NCI-H2171 (cell line): ENCODE data around the gene SPINK14.

Source experiments
- DNase-seq: peaks from one replicate; lab custom pipeline; 2025; lab: John Stamatoyannopoulos, UW

Gene SPINK14

DNA sequence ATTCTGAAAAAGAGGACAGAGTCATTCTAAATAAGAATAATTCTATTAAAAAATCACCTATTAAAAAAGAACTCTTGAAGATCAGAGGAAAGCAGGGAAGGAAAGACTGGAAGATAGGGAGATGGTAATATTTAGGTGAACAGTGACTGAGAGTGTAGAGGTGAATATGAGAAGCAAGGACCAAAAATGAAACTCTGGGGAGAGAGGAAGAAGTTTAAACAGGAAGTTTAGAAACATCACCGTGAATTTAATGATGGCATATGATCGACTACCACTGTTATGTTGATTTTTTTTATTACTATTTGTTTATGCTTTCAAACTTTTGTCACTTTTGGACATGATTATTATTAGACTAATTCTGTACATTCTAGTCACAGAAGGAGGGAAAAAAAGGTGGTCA is 32.8 kb downstream of the SPINK14 start:
- DNase-seq: no peak

GRCh38 chr5:148202531-148203203 is 34.3 kb downstream of the SPINK14 start, which contains the start of gene SPINK6:
Gene SPINK6 (plus strand): TSS chr5:148203042. CDS start chr5:148203097, 55 bp downstream.
- no peak for DNase-seq

DNA sequence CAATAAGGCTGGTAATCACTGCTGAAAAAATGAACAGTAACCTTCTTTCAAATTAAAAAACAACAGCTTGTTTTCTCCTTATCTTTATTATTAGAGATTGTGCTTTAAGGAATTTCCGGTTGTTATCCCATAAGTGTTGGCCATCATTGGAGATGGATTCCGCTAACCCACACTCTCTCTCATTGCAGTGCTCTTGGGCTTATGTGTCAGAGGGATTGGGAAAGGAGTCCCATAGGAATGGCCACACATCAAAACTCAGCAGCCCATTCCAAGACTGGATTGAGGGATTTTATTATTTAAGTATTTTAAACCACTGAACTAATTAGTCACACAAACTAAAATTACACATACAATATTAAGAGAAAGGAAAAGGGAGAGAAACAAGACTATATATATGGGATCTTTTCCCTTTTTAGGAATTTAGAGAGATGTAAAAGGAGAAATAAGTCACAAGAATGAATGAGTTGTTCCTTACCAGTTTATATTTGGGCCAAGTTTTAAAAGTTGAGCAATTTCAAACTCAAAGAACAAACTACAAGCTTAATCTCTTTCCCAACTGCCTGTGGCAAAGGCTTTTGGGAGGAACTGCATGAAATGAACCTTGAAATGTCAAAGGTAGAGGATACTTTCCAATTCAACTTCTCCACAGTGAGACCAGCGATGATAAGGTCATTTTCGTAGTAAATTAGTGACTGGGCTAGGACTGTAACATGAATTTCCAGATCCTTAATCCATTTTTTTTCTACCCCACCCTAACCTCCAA is 36.9 kb downstream of the SPINK14 start:
- DNase-seq: no peak

- DNase-seq: no peak
Measured at GRCh38 chr5:148205865-148206264, 37.5 kb downstream of the SPINK14 start.

GRCh38 chr5:148206620-148207019 is 38.3 kb downstream of the SPINK14 start:
- DNase-seq: no peak

DNA sequence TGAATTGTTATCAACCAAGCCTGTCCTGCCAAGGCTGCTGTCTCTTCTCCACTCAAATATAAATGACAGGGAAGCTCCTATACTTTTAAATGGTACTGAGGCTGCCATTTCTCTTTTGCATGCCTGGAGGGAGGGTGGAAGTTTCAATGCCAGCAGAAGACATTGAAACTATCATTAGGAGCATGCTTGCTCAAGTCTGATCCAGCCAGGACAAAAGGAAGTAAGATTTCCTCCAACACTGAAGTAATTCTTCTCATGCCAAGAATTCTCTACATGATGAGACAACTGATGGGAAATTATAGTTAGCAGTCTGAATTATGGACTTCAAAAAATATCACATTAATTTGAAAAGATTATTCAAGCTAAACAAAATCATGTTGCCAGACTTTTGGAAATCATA is 39.9 kb downstream of the SPINK14 start:
- DNase-seq: no peak

GRCh38 chr5:148209151-148209770 is 40.9 kb downstream of the SPINK14 start:
- no peak for DNase-seq

DNA sequence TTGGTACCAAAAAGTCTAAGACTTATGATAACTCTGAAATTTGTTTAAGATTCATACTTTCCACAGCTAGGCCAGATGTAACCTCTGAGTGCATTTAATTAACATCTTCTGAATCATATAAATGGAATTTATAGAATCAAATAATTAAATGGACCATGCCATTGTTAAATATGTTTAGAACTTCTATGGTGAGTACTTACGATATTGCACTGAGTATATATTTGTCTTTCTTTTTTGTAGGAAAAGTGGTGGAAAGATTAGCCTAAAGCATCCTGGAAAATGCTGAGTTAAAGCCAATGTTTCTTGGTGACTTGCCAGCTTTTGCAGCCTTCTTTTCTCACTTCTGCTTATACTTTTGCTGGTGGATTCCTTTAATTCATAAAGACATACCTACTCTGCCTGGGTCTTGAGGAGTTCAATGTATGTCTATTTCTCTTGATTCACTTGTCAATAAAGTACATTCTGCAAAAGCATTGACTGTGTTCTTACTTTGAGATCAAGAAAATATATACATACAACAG is 46.4 kb downstream of the SPINK14 start:
- DNase-seq: no peak

DNA sequence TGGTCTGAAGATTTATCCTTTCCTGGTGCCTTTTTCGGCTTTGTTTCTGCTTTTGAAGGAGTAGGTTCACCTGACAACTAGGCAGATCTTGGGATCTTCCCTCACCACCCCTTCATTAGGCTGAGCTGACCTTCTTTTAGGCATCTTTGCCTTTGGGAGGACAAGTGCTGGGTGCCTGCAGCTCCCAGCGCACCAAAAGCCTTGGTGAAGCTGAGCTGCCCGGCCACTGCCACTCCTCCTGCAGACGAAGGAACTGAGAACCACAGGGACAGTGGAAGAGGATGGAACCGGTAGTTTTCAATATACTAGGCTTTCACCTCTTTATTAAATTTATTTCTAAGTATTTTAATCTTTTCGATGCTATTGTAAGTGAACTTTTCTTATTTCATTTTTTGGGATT is 53.2 kb downstream of the SPINK14 start:
- no peak for DNase-seq

DNA sequence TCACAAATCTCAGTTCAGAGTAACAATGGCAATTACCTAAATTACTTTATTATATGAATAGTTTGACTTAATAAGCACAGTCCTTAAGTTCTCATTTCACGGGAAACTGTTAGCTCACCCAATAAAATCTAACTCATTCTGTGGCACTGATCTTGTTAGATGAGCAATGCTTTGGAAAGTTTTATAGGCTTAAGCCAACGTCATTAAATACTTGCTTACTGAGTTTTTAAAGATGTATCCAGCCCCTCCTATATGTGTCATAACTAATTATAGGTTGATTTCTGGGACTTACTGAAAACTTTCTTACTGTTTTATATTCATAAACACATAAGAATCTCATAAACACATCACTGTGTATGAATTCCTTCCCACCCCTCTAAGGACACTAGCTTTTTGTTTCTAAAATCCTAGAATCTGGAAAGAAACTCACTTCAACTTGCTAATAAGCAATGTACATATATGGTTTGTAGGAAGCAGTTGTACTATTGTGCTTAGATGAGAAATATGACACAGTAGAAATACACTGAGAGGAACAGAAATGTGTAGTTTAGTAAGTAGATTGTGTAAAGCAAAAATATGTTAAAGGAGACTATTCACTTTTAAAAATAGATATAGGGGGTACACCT is 55.9 kb downstream of the SPINK14 start:
- DNase-seq: no peak
